Stimulated activated CD8-positive, alpha-beta memory T cell treated with anti-CD3 and anti-CD28 coated beads, Interleukin-15, amount 100 ng/mL, for 48 hours (primary cell): ENCODE data around the gene PDZK1IP1.

Source experiments
- DNase-seq, 2 donors: peaks; one replicate each; pipeline ENCODE4 v3.0.0-alpha.2; 2020; ENCODE audit warnings: low read depth in 2 of 2

Gene PDZK1IP1

DNA sequence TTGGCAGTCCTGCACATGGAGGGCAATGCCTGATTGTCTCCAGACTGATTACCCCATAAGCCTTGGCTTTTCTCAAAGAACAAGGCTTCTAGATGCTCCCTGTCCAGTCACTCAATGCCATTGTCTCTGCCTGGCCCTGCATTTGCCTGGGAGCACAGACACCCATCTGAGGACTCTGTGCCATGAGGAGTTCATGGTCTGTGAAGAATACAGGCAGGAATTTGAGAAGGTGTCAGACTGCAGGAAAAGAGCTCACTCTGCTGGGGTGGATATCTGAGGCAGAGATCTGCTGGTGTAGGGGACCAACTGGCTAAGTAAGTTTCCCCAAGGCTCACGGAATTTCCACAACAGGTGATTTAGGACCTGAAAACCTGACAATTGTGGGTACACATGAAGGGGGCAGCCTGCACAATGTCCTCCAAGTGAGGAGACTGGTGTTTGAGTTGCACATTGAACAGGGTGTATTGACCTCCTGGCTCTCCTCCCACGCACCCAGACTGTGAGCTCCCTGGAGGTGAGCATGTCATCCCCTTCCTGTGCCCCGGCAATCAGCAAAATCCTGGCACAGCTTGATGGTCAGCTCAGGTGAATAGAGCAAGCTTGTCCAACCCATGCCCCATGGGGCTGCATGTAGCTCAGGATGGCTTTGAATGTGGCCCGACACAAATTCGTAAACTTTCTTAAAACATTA is 51.8 kb downstream of the PDZK1IP1 start:
- no peak for DNase-seq

DNA sequence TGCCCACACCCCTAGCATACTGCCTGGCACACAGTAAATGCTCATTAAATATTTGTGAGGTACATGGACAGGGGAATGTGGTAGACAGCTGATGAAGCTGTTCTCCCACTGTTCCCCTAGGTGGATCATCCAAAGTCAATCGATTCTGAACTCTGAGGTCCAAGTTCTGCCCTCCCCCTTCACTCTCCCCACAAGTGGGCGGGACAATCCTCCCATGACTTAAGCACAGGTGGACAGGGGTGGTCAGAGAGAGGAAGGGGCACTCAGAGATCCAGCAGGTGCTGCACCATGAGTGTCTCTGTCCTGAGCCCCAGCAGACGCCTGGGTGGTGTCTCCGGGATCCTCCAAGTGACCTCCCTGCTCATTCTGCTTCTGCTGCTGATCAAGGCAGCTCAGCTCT is 52.6 kb downstream of the PDZK1IP1 start, which contains the start of gene CYP4A22:
CYP4A22 (plus strand) TSS at position 244 of the 400 bp plus-strand sequence; CDS start at position 289, 45 bp downstream.
- DNase-seq, result no peak
